Left ventricle myocardium inferior (tissue), 1 donor: Measurements from ENCODE around the gene CEP44. TPM values are rescaled to one million over a fixed set of nuclear protein-coding genes. Genes with fewer than 3 reads are reported as not detected.
"Not testable (repeated sequence)": the region's sequence is repeated elsewhere in the genome, so short reads cannot be mapped to it uniquely, and the experiment has no call there.

ENCODE experiments used
- DNase-seq: peaks from one replicate; pipeline ENCODE4 v3.0.0-alpha.2; 2020
- H3K27ac ChIP-seq: fragments of 200-600 bp; replicated peaks from 2 replicates; pipeline ENCODE4 v1.8.0; 2021
- H3K27me3 ChIP-seq: fragments of 200-600 bp; 2 replicates; pipeline ENCODE4 v1.8.0; 2021; ENCODE audit warnings: low read depth
- H3K36me3 ChIP-seq: fragments of 200-600 bp; 2 replicates; pipeline ENCODE4 v1.8.0; 2021
- H3K4me1 ChIP-seq: fragments of 200-600 bp; 2 replicates; pipeline ENCODE4 v1.8.0; 2021
- H3K4me3 ChIP-seq: fragments of 200-600 bp; 2 replicates; pipeline ENCODE4 v1.8.0; 2021; ENCODE audit warnings: mild to moderate bottlenecking, moderate library complexity
- H3K9me3 ChIP-seq: fragments of 200-600 bp; replicated peaks from 2 replicates; pipeline ENCODE4 v1.8.0; 2021
- CTCF ChIP-seq: fragments of 200-600 bp; IDR thresholded peaks from 2 replicates; pipeline ENCODE4 v1.8.0; 2021; ENCODE audit warnings: antibody characterized with exemption, mild to moderate bottlenecking, borderline replicate concordance
- intact Hi-C: fragments of 100-400 bp; cut with micrococcal nuclease; formaldehyde crosslinking; loops from one replicate; pipeline ENCODE4 v1.11.0; 2022
- total RNA-seq: library from RNA; stranded (reverse); fragmentation: NEBNext Ultra II Directional; extraction: Animal tissue kit (Norgen Biotek cat#: 25700); gene quantifications from one replicate; pipeline ENCODE4 v1.2.1, GENCODE V29; 2021
- donor health status: DM: no; HTN: yes; CAD: no; lungs with severe emphysema.

The CEP44 gene
- total RNA-seq, 1 donor from 2014 or later, result 11.2 TPM

- no peak overlapping the region for H3K27ac ChIP-seq
- H3K4me1 ChIP-seq, result no peaks in the 10 kb centered on the region
- no peak for DNase-seq
- no peak for TF ChIP-seq CTCF
- intact Hi-C loops, result loop anchor here (5.0 to 10.0 kb wide), 2 partner anchors 262 to 345 kb away; no protein-coding TSS in a partner anchor
- no peaks in the 10 kb centered on the region for H3K36me3 ChIP-seq
- no peaks in the 10 kb centered on the region for H3K9me3 ChIP-seq
- no peak overlapping the region for H3K4me3 ChIP-seq
- no peaks in the 10 kb centered on the region for H3K27me3 ChIP-seq
Observed at GRCh38 chr4:174369985-174370384, 86.3 kb downstream of the CEP44 start.

- TF ChIP-seq CTCF, result no peak
- no peaks in the 10 kb centered on the region for H3K36me3 ChIP-seq
- peaks cover under 1% of the 10 kb centered on the region for H3K27me3 ChIP-seq
- intact Hi-C loops, result no loop called here
- no peak overlapping the region for H3K27ac ChIP-seq
- no peak for DNase-seq
- H3K4me3 ChIP-seq, result no peak overlapping the region
- H3K9me3 ChIP-seq, result no peaks in the 10 kb centered on the region
- H3K4me1 ChIP-seq, result no peaks in the 10 kb centered on the region
Observed at GRCh38 chr4:174373821-174374220, 90.1 kb downstream of the CEP44 start.

- intact Hi-C loops, result no loop called here
- Histone ChIP-seq H3K36me3 (no peaks in the 10 kb centered on the region), H3K27me3 (peaks cover 6% of the 10 kb centered on the region), H3K4me3 (no peak overlapping the region), H3K4me1 (no peaks in the 10 kb centered on the region), H3K27ac (no peak overlapping the region), H3K9me3 (no peaks in the 10 kb centered on the region)
- DNase-seq, result no peak
- no peak for TF ChIP-seq CTCF
Observed at GRCh38 chr4:174375422-174375821, 91.7 kb downstream of the CEP44 start.

GRCh38 chr4:174377613-174378012 is 93.9 kb downstream of the CEP44 start:
- no peak for TF ChIP-seq CTCF
- intact Hi-C loops, result no loop called here
- H3K4me1 ChIP-seq, result no peaks in the 10 kb centered on the region
- H3K27me3 ChIP-seq, result peaks cover 6% of the 10 kb centered on the region
- no peak for DNase-seq
- H3K27ac ChIP-seq, result no peak overlapping the region
- no peaks in the 10 kb centered on the region for H3K9me3 ChIP-seq
- no peak overlapping the region for H3K4me3 ChIP-seq
- no peaks in the 10 kb centered on the region for H3K36me3 ChIP-seq

GRCh38 chr4:174378951-174379350 is 95.2 kb downstream of the CEP44 start:
- Histone ChIP-seq H3K9me3 (no peaks in the 10 kb centered on the region), H3K27me3 (peaks cover 6% of the 10 kb centered on the region), H3K4me3 (no peak overlapping the region), H3K4me1 (no peaks in the 10 kb centered on the region), H3K27ac (no peak overlapping the region), H3K36me3 (no peaks in the 10 kb centered on the region)
- no peak for DNase-seq
- no peak for TF ChIP-seq CTCF
- intact Hi-C loops, result no loop called here

GRCh38 chr4:174380206-174380605 is 96.5 kb downstream of the CEP44 start:
- intact Hi-C loops, H3K4me1 ChIP-seq, DNase-seq, H3K9me3 ChIP-seq, H3K27me3 ChIP-seq, H3K27ac ChIP-seq, H3K4me3 ChIP-seq, H3K36me3 ChIP-seq: not testable (repeated sequence)
